Body of pancreas (tissue), 4 donors: ENCODE data around the gene CPZ. TPM values are rescaled to one million over a fixed set of nuclear protein-coding genes. Genes with fewer than 3 reads are reported as not detected.
"Not testable (repeated sequence)": the region's sequence is repeated elsewhere in the genome, so short reads cannot be mapped to it uniquely, and the experiment has no call there.

Experiments used
- ATAC-seq: fragments of 150-250 bp; one replicate; pipeline ENCODE4 v1.9.1; 2016
- DNase-seq, 4 donors: peaks; one replicate each; pipeline ENCODE4 v3.0.0-alpha.2; 2019
- H3K27ac ChIP-seq, 4 donors: fragments of 200-600 bp; sonication (generic); 1 replicate in 3 of 4; 2 replicates in 1 of 4; pipeline versions ENCODE4 v1.5.1 to v1.6.1; 2016 to 2019; ENCODE audit warnings: mild to moderate bottlenecking in 1 of 4, mixed read lengths in 1 of 4, moderate library complexity in 1 of 4
- H3K27me3 ChIP-seq, 2 donors: fragments of 200-600 bp; sonication (generic); one replicate each; pipeline ENCODE4 v1.6.0; 2016; ENCODE audit warnings: mild to moderate bottlenecking in 1 of 2
- H3K36me3 ChIP-seq, 2 donors: fragments of 200-600 bp; sonication (generic); replicated peaks in 1 of 2; 2 replicates each; pipeline ENCODE4 v1.5.1; 2016; ENCODE audit warnings: low read depth in 2 of 2; ENCODE audit not compliant: insufficient read depth in 1 of 2
- H3K4me1 ChIP-seq: fragments of 200-600 bp; sonication (generic); one replicate; pipeline ENCODE4 v1.6.0; 2016
- H3K4me3 ChIP-seq, 2 donors: fragments of 200-600 bp; sonication (generic); 1 replicate in 1 of 2; 2 replicates in 1 of 2; pipeline ENCODE4 v1.5.1; 2016 to 2019
- H3K9me3 ChIP-seq, 3 donors: fragments of 200-600 bp; sonication (generic); 1 replicate in 2 of 3; 2 replicates in 1 of 3; pipeline ENCODE4 v1.5.1; 2016
- POLR2A ChIP-seq, 3 donors: fragments of 450-650 bp; IDR thresholded peaks; one replicate each; pipeline ENCODE4 v1.6.1; 2016; ENCODE audit warnings: antibody characterized with exemption in 3 of 3, mild to moderate bottlenecking in 2 of 3
- WGBS, 2 donors: methylation state at CpG; one replicate each; pipeline ENCODE4 v1.1.5; 2017; 5-methylcytosine and 5-hydroxymethylcytosine counted together
- intact Hi-C: fragments of 100-400 bp; cut with DNase I; formaldehyde crosslinking; loops from one replicate; pipeline ENCODE4 v1.15.1; 2023
- total RNA-seq, 2 donors: library from RNA; depleted of rRNA; stranded (reverse); fragments of >200 nt; gene quantifications; one replicate each; pipeline ENCODE4 v1.1.0, GENCODE V29; 2016
- TF ChIP-seq, protein P1 (sequence below), 7 experiments: fragments of 450-650 bp in 4 of 7; fragments of 200-600 bp in 3 of 7; sonication (generic) in 3 of 7; IDR thresholded peaks; one replicate each; pipeline ENCODE4 v1.5.1; 2016 to 2019; ENCODE audit warnings: antibody characterized with exemption in 7 of 7

The CPZ gene
- total RNA-seq, 2 donors from 2014 or later: 0.66 to 0.78 TPM

DNA sequence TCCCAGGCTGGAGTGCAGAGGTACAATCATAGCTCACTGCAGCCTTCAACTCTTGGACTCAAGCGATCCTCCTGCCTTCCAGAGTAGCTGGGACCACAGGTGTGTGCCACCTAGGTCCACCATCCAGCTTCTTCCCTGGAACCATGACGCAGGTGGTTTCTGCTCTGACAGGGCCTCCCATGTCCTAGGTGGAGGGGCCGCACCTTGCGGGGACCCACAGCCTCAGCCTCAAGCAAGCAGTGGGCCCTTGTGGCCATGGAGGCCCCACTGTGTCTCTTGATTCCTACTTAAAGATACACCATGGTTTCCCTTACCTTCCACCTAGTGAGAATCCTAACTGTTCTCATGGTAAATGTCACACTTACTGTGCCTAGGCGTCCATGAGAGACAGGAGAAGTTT, 19.3 kb upstream of the CPZ start:
- WGBS, 2 donors: 52 to 76% methylated on average over 3 to 5 of the region's 5 CpGs
- Histone ChIP-seq H3K27me3 (no peaks in the 10 kb centered on the region), H3K4me3 (no peak overlapping the region), H3K27ac (no peak overlapping the region), H3K4me1 (no peaks in the 10 kb centered on the region), H3K36me3 (no peaks in the 10 kb centered on the region), H3K9me3 (no peaks in the 10 kb centered on the region)
- no peak for ATAC-seq
- TF ChIP-seq POLR2A (IDR thresholded peaks at IDR 0.05): no peak
- TF ChIP-seq, protein P1, sequence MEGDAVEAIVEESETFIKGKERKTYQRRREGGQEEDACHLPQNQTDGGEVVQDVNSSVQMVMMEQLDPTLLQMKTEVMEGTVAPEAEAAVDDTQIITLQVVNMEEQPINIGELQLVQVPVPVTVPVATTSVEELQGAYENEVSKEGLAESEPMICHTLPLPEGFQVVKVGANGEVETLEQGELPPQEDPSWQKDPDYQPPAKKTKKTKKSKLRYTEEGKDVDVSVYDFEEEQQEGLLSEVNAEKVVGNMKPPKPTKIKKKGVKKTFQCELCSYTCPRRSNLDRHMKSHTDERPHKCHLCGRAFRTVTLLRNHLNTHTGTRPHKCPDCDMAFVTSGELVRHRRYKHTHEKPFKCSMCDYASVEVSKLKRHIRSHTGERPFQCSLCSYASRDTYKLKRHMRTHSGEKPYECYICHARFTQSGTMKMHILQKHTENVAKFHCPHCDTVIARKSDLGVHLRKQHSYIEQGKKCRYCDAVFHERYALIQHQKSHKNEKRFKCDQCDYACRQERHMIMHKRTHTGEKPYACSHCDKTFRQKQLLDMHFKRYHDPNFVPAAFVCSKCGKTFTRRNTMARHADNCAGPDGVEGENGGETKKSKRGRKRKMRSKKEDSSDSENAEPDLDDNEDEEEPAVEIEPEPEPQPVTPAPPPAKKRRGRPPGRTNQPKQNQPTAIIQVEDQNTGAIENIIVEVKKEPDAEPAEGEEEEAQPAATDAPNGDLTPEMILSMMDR (IDR thresholded peaks at IDR 0.05): no peak
- no peak for DNase-seq
- intact Hi-C loops: no loop called here

DNA sequence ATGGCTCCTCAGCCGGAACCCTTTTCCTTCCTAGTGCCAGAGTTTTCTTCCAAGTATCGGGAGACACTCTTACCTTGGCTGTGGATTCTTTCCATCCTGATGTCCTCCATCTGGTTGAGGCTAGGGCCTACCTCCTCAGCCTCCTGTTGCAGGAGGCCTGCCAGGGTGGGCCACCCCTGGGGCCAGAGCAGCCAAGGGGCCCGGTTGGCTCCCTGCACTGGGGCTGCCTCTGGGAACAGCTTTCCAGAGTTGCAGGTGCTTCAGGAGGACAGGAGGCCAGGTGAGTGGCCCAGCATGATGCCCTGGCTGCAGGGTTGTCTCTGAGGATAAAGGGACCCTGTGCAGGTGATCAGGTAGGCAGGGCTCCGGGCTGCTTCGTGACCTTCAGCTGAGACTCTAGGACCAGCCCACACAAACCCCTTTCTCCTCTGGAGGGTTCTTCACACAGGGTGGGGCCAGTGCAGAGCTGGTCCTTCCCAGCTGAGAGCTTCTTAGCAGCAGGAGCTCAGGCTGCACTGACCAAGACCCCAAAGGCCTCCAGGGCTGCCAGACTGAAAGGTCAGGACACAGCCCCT, 17.7 kb upstream of the CPZ start:
- DNase-seq (no peak), ATAC-seq (no peak)
- Histone ChIP-seq H3K4me3 (no peak overlapping the region), H3K4me1 (no peaks in the 10 kb centered on the region), H3K27me3 (no peaks in the 10 kb centered on the region), H3K9me3 (no peaks in the 10 kb centered on the region), H3K27ac (no peak overlapping the region), H3K36me3 (no peaks in the 10 kb centered on the region)
- TF ChIP-seq, protein P1 (IDR thresholded peaks at IDR 0.05): no peak
- TF ChIP-seq POLR2A (IDR thresholded peaks at IDR 0.05): no peak
- intact Hi-C loops: no loop called here
- WGBS, 2 donors: 56 to 91% methylated on average over 2 to 5 of the region's 5 CpGs

DNA sequence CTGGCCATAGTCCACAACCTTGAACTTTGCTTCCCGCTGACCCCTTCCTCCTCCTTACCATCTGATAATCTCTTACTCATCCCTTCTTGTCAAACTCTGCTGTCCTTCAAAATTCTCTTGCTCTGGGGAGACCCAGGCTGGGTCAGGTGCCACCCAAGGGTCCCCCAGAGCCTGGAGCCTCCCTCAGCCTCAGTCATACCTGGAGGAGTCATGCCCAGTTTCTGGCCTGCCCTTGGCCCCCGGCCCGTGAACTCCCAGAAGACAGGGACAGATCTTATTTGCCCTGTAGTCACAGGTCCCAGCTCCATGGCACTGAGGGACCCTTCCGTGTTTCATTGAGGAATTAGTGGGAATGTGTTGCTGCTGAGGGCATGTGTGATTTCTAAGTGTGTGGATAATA, 17.1 kb upstream of the CPZ start:
- DNase-seq (no peak), ATAC-seq (no peak)
- H3K27ac ChIP-seq: no peak overlapping the region
- H3K27me3 ChIP-seq: no peaks in the 10 kb centered on the region
- H3K9me3 ChIP-seq: no peaks in the 10 kb centered on the region
- TF ChIP-seq, protein P1 (IDR thresholded peaks at IDR 0.05): no peak
- no peaks in the 10 kb centered on the region for H3K36me3 ChIP-seq
- 59 to 67% methylated on average over 4 of the region's 4 CpGs for WGBS, 2 donors
- no peaks in the 10 kb centered on the region for H3K4me1 ChIP-seq
- no peak overlapping the region for H3K4me3 ChIP-seq
- intact Hi-C loops: no loop called here

DNA sequence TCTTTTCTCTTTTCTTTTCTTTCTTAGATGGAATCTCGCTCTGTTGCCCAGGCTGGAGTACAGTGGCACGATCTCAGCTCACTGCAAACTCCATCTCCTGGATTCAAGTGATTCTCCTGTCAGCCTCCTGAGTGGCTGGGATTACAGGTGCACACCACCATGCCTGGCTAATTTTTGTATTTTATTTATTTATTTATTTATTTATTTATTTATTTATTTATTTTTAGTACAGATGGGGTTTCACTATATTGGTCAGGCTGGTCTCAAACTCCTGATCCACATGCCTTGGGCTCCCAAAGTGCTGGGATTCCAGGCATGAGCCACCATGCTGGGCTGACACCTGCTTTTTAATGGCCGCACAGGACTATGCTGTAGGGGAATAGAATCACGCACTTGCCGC, 16.0 kb upstream of the CPZ start:
- DNase-seq, intact Hi-C loops, H3K27ac ChIP-seq, H3K27me3 ChIP-seq, H3K4me1 ChIP-seq, H3K9me3 ChIP-seq, H3K4me3 ChIP-seq, ATAC-seq, H3K36me3 ChIP-seq: not testable (repeated sequence)
- WGBS, 2 donors: 74 to 88% methylated on average over 5 of the region's 5 CpGs

DNA sequence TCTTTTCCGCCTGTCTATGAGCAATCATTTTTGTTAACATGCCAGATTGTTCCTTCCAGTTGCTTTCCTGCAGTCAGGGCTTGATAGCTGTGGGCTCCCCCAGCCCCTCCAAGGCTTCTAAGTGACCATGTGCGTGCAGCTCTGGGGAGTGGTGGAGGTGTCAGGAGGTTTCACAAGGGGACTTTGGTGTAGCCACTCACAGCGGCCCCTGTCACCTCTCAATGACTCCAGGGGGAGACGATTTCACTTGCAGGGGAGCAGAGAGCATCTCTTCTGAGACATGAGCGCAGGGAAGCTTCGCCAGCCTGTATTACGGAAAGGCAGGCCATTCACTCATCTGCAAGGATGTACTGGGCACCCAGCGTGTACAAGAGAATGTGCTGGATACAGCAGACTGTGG, 15.5 kb upstream of the CPZ start:
- Histone ChIP-seq H3K27ac (no peak overlapping the region), H3K4me3 (no peak overlapping the region), H3K4me1 (no peaks in the 10 kb centered on the region), H3K9me3 (no peaks in the 10 kb centered on the region), H3K36me3 (no peaks in the 10 kb centered on the region), H3K27me3 (no peaks in the 10 kb centered on the region)
- 36 to 54% methylated on average over 4 to 8 of the region's 8 CpGs for WGBS, 2 donors
- ATAC-seq (no peak), DNase-seq (no peak)
- intact Hi-C loops: no loop called here
- TF ChIP-seq, protein P1 (IDR thresholded peaks at IDR 0.05): no peak
- TF ChIP-seq POLR2A (IDR thresholded peaks at IDR 0.05): no peak
